DOHH2 (cell line): Measurements from ENCODE around the gene CPZ.
"Not testable (repeated sequence)": the region's sequence is repeated elsewhere in the genome, so short reads cannot be mapped to it uniquely, and the experiment has no call there.

Experiments
- H3F3A ChIP-seq: fragments of 200-600 bp; sonication (generic), shearing (Covaris generic); 2 replicates; pipeline ENCODE4 v1.6.0; 2016; ENCODE audit warnings: antibody characterized with exemption, mild to moderate bottlenecking; ENCODE audit not compliant: control insufficient read depth, insufficient read depth
- H3K27ac ChIP-seq: fragments of 200-600 bp; sonication (generic); 2 replicates; pipeline ENCODE4 v1.5.1; 2014; ENCODE audit warnings: low read depth, mild to moderate bottlenecking, low read length, moderate library complexity
- H3K27me3 ChIP-seq: fragments of 200-600 bp; sonication (generic); 2 replicates; pipeline ENCODE4 v1.6.1; 2014; ENCODE audit warnings: mild to moderate bottlenecking, low read length, mixed read lengths; ENCODE audit not compliant: control insufficient read depth
- H3K36me3 ChIP-seq: fragments of 200-600 bp; sonication (generic); 2 replicates; pipeline ENCODE4 v1.6.1; 2014; ENCODE audit warnings: mild to moderate bottlenecking, low read length, moderate library complexity, mixed read lengths; ENCODE audit not compliant: control insufficient read depth
- H3K4me1 ChIP-seq: fragments of 200-600 bp; sonication (generic); 2 replicates; pipeline ENCODE4 v1.6.1; 2014; ENCODE audit warnings: mild to moderate bottlenecking, low read length, mixed read lengths; ENCODE audit not compliant: control insufficient read depth
- H3K4me2 ChIP-seq: fragments of 200-600 bp; sonication (generic); 2 replicates; pipeline ENCODE4 v1.6.0; 2014; ENCODE audit warnings: mild to moderate bottlenecking, low read length, moderate library complexity
- H3K4me3 ChIP-seq: fragments of 200-600 bp; sonication (generic); 2 replicates; pipeline ENCODE4 v1.5.1; 2014; ENCODE audit warnings: mild to moderate bottlenecking, low read length, mixed read lengths
- H3K79me2 ChIP-seq: fragments of 200-600 bp; sonication (generic); 2 replicates; pipeline ENCODE4 v1.6.1; 2014; ENCODE audit warnings: mild to moderate bottlenecking, low read length, mixed read lengths; ENCODE audit not compliant: control insufficient read depth
- H3K9me2 ChIP-seq: fragments of 200-600 bp; sonication (generic); replicated peaks from 2 replicates; pipeline ENCODE4 v1.6.1; 2014; ENCODE audit warnings: mild to moderate bottlenecking, low read length, mixed read lengths; ENCODE audit not compliant: control insufficient read depth
- H3K9me3 ChIP-seq: fragments of 200-600 bp; sonication (generic); 2 replicates; pipeline ENCODE4 v1.6.1; 2014; ENCODE audit warnings: antibody characterized with exemption, low read length, mixed read lengths; ENCODE audit not compliant: control insufficient read depth, insufficient read depth
- H4K20me1 ChIP-seq: fragments of 200-600 bp; sonication (generic); 2 replicates; pipeline ENCODE4 v1.6.0; 2014; ENCODE audit warnings: low read depth, mild to moderate bottlenecking, antibody characterized with exemption, low read length, moderate library complexity; ENCODE audit not compliant: control insufficient read depth, insufficient read depth
- EZH2phosphoT487 ChIP-seq: fragments of 200-600 bp; sonication (generic); IDR thresholded peaks from 2 replicates; pipeline ENCODE4 v1.6.1; 2017; ENCODE audit warnings: borderline replicate concordance, mild to moderate bottlenecking, antibody characterized with exemption, low read length, moderate library complexity, mixed read lengths
- TF ChIP-seq, protein P1 (sequence below): fragments of 200-600 bp; sonication (generic); IDR thresholded peaks from one replicate; pipeline ENCODE4 v1.5.1; 2014; ENCODE audit warnings: antibody characterized with exemption, mild to moderate bottlenecking, low read depth, low read length; ENCODE audit not compliant: poor library complexity, severe bottlenecking

Gene CPZ

DNA sequence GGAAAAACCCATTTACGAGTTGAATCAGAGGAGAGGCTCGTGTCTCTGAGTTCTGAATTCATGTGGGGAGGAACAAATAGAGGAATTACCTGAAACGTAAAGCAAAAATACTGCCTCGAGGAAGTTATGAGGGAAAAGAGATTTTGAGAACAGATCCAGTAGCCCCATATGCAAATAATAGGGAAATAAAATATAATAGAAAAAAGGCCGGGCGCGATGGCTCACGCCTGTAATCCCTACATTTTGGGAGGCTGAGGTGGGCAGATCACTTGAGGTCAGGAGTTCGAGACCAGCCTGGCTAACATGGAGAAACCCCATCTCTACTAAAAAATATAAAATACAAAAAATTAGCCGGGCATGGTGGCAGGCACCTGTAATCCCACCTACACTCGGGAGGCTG is 42.2 kb downstream of the CPZ start:
- not testable (repeated sequence) for H3K4me1 ChIP-seq, H3K9me2 ChIP-seq, H3K4me3 ChIP-seq, H3K79me2 ChIP-seq, H3F3A ChIP-seq, H3K4me2 ChIP-seq, H3K9me3 ChIP-seq, H3K27me3 ChIP-seq, H3K36me3 ChIP-seq, H3K27ac ChIP-seq, H4K20me1 ChIP-seq

DNA sequence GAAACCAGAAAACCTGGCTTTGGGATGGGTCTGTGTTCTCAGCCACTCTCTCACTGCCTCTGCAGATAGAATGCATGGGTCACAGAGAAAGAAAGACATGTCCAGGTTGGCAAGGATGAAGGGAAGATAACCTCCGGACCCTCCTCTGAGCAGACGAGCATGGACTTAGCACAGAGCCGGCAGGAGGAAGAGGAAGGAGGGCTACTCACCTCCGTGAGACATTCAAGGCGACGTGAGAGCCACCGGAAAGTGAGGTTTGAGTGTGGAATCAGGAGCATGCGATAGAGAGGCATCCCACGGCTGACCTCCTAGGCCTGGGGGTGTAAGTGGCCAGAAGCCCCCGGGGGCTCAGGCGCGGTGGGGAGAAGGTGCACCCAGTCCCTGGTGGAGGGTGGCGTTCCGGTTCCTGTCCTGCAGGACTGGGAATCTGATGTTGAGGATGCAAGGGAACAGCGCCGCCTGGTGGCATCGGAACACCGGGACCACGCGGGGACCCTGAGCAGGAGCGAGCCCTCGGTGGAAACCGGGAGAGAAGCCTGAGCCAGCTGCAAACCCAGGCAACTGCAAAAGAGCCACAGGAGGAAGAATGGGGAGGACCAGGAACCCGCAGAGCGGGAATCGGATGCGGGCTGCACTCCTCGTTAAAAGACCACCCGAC is 43.5 kb downstream of the CPZ start:
- not testable (repeated sequence) for H3K9me3 ChIP-seq, H3K27me3 ChIP-seq, H4K20me1 ChIP-seq, H3F3A ChIP-seq, H3K4me3 ChIP-seq, H3K27ac ChIP-seq, H3K4me1 ChIP-seq, H3K4me2 ChIP-seq, H3K9me2 ChIP-seq, H3K79me2 ChIP-seq, H3K36me3 ChIP-seq

DNA sequence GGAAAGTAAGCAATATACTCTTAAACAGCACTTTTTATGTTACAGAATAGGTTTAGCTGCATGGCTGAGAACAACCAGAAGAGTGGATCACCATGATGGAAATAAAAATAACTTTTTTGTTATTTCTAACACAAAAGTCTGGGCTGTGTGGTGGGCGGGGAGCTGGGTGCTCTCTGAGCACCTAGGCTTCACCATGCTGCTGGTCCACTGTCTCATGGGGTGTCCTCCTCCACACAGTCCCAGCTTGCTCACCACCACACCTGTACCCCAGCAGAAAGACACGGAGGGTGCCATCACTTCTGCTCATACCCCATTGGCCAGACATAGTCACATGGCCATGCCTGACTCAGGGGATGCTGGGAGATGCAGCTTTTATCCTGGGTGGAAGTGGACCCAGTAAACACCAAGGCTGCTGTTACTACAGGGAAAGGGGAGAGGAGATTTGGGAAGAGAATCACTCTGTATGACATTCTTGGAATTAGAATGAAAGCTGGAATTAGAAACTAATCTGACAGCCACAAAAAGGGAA is 45.0 kb downstream of the CPZ start:
- Histone ChIP-seq H3K36me3 (no peaks in the 10 kb centered on the region), H3K9me3 (no peaks in the 10 kb centered on the region), H4K20me1 (no peaks in the 10 kb centered on the region), H3K4me2 (no peak overlapping the region), H3K27me3 (no peaks in the 10 kb centered on the region), H3K4me1 (no peaks in the 10 kb centered on the region), H3F3A (no peaks in the 10 kb centered on the region), H3K27ac (no peak overlapping the region), H3K4me3 (no peak overlapping the region), H3K79me2 (no peaks in the 10 kb centered on the region), H3K9me2 (no peaks in the 10 kb centered on the region)
- TF ChIP-seq EZH2phosphoT487, result no peak
- TF ChIP-seq, protein P1, sequence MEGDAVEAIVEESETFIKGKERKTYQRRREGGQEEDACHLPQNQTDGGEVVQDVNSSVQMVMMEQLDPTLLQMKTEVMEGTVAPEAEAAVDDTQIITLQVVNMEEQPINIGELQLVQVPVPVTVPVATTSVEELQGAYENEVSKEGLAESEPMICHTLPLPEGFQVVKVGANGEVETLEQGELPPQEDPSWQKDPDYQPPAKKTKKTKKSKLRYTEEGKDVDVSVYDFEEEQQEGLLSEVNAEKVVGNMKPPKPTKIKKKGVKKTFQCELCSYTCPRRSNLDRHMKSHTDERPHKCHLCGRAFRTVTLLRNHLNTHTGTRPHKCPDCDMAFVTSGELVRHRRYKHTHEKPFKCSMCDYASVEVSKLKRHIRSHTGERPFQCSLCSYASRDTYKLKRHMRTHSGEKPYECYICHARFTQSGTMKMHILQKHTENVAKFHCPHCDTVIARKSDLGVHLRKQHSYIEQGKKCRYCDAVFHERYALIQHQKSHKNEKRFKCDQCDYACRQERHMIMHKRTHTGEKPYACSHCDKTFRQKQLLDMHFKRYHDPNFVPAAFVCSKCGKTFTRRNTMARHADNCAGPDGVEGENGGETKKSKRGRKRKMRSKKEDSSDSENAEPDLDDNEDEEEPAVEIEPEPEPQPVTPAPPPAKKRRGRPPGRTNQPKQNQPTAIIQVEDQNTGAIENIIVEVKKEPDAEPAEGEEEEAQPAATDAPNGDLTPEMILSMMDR, result no peak

DNA sequence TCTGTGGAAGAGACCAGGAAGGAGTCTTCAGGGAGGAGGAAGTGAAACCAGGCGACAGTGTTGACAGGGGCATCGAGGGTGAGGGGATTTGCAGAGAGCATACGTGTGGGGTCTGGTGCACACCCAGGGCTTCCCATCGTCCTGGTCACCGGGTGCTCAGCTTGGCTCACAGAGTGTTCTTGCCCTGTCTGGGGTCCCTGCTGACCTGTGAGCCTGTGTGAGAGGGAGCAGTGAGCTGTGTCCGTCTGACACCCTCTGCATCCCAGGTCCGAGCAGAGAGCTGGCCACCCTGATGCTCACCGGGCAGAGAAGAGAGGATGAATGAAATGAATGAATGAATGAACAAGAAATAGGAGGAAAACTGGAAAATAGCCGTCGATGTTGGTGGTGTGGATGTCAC is 46.5 kb downstream of the CPZ start:
- H3K27me3 ChIP-seq, result no peaks in the 10 kb centered on the region
- no peak for TF ChIP-seq EZH2phosphoT487
- TF ChIP-seq, protein P1, result no peak

More for the DNA sequence above, 46.5 kb downstream of the CPZ start:
- no peak overlapping the region for H3K4me3 ChIP-seq
- H3K4me1 ChIP-seq, result no peaks in the 10 kb centered on the region
- no peak overlapping the region for H3K4me2 ChIP-seq
- H3K79me2 ChIP-seq, result no peaks in the 10 kb centered on the region
- H3K36me3 ChIP-seq, result no peaks in the 10 kb centered on the region
- H3K9me2 ChIP-seq, result no peaks in the 10 kb centered on the region
- H3K27ac ChIP-seq, result no peak overlapping the region
- H3F3A ChIP-seq, result no peaks in the 10 kb centered on the region
- no peaks in the 10 kb centered on the region for H4K20me1 ChIP-seq
- H3K9me3 ChIP-seq, result no peaks in the 10 kb centered on the region
